ENCODE measurements around the gene THSD4.

Gene THSD4

DNA sequence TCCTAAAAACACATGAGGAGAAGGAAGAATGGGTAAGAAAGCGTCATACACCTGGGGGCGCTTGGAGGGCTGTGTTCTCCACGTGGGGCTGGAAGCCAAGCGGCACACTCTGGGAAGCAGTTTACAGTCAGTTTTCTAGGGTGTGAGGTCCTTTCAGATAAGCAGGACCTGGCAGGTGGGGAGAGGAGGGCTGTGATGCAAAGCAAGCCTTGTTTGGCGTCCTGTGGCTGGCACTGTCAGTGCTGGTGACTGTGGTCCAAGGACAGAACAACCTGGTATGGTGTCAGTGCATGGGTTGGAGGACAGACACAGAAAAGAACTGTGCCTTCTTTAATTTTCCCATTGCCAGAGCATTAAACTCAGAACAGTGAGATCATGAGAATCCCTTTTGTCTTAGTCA, 434.4 kb downstream of the THSD4 start:
- no peaks in the 10 kb centered on the region for H3K4me1 ChIP-seq (ENCODE audit: low read length)
- no peaks in the 10 kb centered on the region for H3F3A ChIP-seq (ENCODE audit: insufficient read depth, low read length)
- H3K27ac ChIP-seq (ENCODE audit: low read length), result no peak overlapping the region
- no peaks in the 10 kb centered on the region for H3K9me2 ChIP-seq (replicated peaks; ENCODE audit: insufficient read depth, low read length)
- H4K20me1 ChIP-seq (ENCODE audit: insufficient read depth, low read length), result no peaks in the 10 kb centered on the region
- H2AFZ ChIP-seq (ENCODE audit: low read length), result no peak overlapping the region
- H3K4me3 ChIP-seq (ENCODE audit: low read length), result no peak overlapping the region
- no peak overlapping the region for H3K9ac ChIP-seq (ENCODE audit: low read length)
- no peak for DNase-seq
- H3K4me2 ChIP-seq (ENCODE audit: low read depth, low read length), result no peak overlapping the region
- H3K27me3 ChIP-seq (replicated peaks; ENCODE audit: insufficient read depth, low read length), result no peaks in the 10 kb centered on the region
- TF ChIP-seq CTCF (IDR thresholded peaks at IDR 0.05; ENCODE audit: low read length) (no peak), EZH2phosphoT487 (IDR thresholded peaks at IDR 0.05; ENCODE audit: low read length) (no peak), EZH2 (optimal IDR thresholded peaks at IDR 0.05; ENCODE audit: low read depth, low read length) (no peak)
- no peaks in the 10 kb centered on the region for H3K9me3 ChIP-seq (replicated peaks; ENCODE audit: insufficient read depth, low read length)
- no peaks in the 10 kb centered on the region for H3K79me2 ChIP-seq (ENCODE audit: low read length)
- no peaks in the 10 kb centered on the region for H3K36me3 ChIP-seq (replicated peaks; ENCODE audit: insufficient read depth, low read length)

GRCh38 chr15:71551566-71551965, 436.3 kb downstream of the THSD4 start:
- H3K9ac ChIP-seq (ENCODE audit: low read length), result no peak overlapping the region
- H3K9me2 ChIP-seq (replicated peaks; ENCODE audit: insufficient read depth, low read length), result no peaks in the 10 kb centered on the region
- H4K20me1 ChIP-seq (ENCODE audit: insufficient read depth, low read length), result no peaks in the 10 kb centered on the region
- no peak overlapping the region for H3K27ac ChIP-seq (ENCODE audit: low read length)
- H3K4me2 ChIP-seq (ENCODE audit: low read depth, low read length), result no peak overlapping the region
- H3K4me3 ChIP-seq (ENCODE audit: low read length), result no peak overlapping the region
- H3F3A ChIP-seq (ENCODE audit: insufficient read depth, low read length), result no peaks in the 10 kb centered on the region
- no peak overlapping the region for H2AFZ ChIP-seq (ENCODE audit: low read length)
- no peaks in the 10 kb centered on the region for H3K79me2 ChIP-seq (ENCODE audit: low read length)
- no peak for DNase-seq
- H3K36me3 ChIP-seq (replicated peaks; ENCODE audit: insufficient read depth, low read length), result no peaks in the 10 kb centered on the region
- no peaks in the 10 kb centered on the region for H3K27me3 ChIP-seq (replicated peaks; ENCODE audit: insufficient read depth, low read length)
- H3K4me1 ChIP-seq (ENCODE audit: low read length), result no peaks in the 10 kb centered on the region
- H3K9me3 ChIP-seq (replicated peaks; ENCODE audit: insufficient read depth, low read length), result no peaks in the 10 kb centered on the region
- TF ChIP-seq EZH2 (optimal IDR thresholded peaks at IDR 0.05; ENCODE audit: low read depth, low read length) (no peak), EZH2phosphoT487 (IDR thresholded peaks at IDR 0.05; ENCODE audit: low read length) (no peak), CTCF (IDR thresholded peaks at IDR 0.05; ENCODE audit: low read length) (no peak)

- Histone ChIP-seq H3K79me2 (ENCODE audit: low read length) (no peaks in the 10 kb centered on the region), H3K4me2 (ENCODE audit: low read depth, low read length) (no peak overlapping the region), H3K27me3 (replicated peaks; ENCODE audit: insufficient read depth, low read length) (no peaks in the 10 kb centered on the region), H3F3A (ENCODE audit: insufficient read depth, low read length) (no peaks in the 10 kb centered on the region), H3K27ac (ENCODE audit: low read length) (no peak overlapping the region), H3K4me3 (ENCODE audit: low read length) (no peak overlapping the region), H3K9ac (ENCODE audit: low read length) (no peak overlapping the region), H3K9me2 (replicated peaks; ENCODE audit: insufficient read depth, low read length) (no peaks in the 10 kb centered on the region), H3K36me3 (replicated peaks; ENCODE audit: insufficient read depth, low read length) (no peaks in the 10 kb centered on the region), H3K4me1 (ENCODE audit: low read length) (no peaks in the 10 kb centered on the region), H2AFZ (ENCODE audit: low read length) (no peak overlapping the region), H4K20me1 (ENCODE audit: insufficient read depth, low read length) (no peaks in the 10 kb centered on the region), H3K9me3 (replicated peaks; ENCODE audit: insufficient read depth, low read length) (no peaks in the 10 kb centered on the region)
- DNase-seq, result no peak
- TF ChIP-seq CTCF (IDR thresholded peaks at IDR 0.05; ENCODE audit: low read length) (no peak), EZH2 (optimal IDR thresholded peaks at IDR 0.05; ENCODE audit: low read depth, low read length) (no peak), EZH2phosphoT487 (IDR thresholded peaks at IDR 0.05; ENCODE audit: low read length) (no peak)
These were observed 443.8 kb downstream of the THSD4 start for GRCh38 chr15:71559098-71559497.

All from MM.1S (cell line).